Effector memory CD4-positive, alpha-beta T cell (primary cell): ENCODE measurements around the gene NKG7.

Experiments
- DNase-seq, 3 donors: peaks; one replicate each; pipeline ENCODE4 v3.0.0-alpha.2; 2020
- H3K27ac ChIP-seq: 2 replicates; pipeline ENCODE4 v1.7.0; 2013; ENCODE audit warnings: mild to moderate bottlenecking, low read length, moderate library complexity; ENCODE audit not compliant: insufficient read depth, poor library complexity, severe bottlenecking
- H3K27me3 ChIP-seq: replicated peaks from 2 replicates; pipeline ENCODE4 v1.7.0; 2013; ENCODE audit warnings: mild to moderate bottlenecking, low read length; ENCODE audit not compliant: insufficient read depth, control insufficient read depth, poor library complexity, severe bottlenecking
- H3K36me3 ChIP-seq: 2 replicates; pipeline ENCODE4 v1.7.0; 2013; ENCODE audit warnings: mild to moderate bottlenecking, low read length, moderate library complexity; ENCODE audit not compliant: control insufficient read depth, insufficient read depth
- H3K4me1 ChIP-seq: 2 replicates; pipeline ENCODE4 v1.7.0; 2013; ENCODE audit warnings: low read length, mild to moderate bottlenecking; ENCODE audit not compliant: control insufficient read depth, insufficient read depth, poor library complexity, severe bottlenecking
- H3K4me3 ChIP-seq: 2 replicates; pipeline ENCODE4 v1.7.0; 2013; ENCODE audit warnings: low read length, low read depth, mild to moderate bottlenecking; ENCODE audit not compliant: insufficient read depth, poor library complexity, severe bottlenecking
- H3K9me3 ChIP-seq: 2 replicates; pipeline ENCODE4 v1.7.0; 2013; ENCODE audit warnings: mild to moderate bottlenecking, low read length, moderate library complexity; ENCODE audit not compliant: control insufficient read depth

NKG7 gene

DNA sequence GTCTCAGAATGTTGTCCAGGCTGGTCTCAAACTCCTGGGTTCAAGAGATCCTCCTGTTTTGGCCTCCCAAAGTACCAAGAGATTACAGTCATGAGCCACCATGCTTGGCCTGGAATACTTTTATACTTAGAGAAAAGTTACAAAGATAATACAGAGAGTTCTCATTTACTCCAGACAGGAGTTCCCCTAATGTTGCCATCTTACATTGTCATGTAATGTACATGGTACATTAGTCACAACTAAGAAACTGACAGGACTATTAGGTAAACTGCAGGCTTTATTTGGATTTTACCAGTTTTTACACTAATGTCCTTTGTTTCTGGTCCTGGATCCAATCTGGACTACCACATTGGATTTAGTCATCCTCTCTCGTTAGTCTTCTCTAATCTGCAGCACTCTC, 20.2 kb upstream of the NKG7 start:
- Histone ChIP-seq H3K4me1 (peaks cover 12% of the 10 kb centered on the region), H3K27ac (no peak overlapping the region), H3K27me3 (no peaks in the 10 kb centered on the region), H3K9me3 (no peaks in the 10 kb centered on the region), H3K36me3 (no peaks in the 10 kb centered on the region), H3K4me3 (no peak overlapping the region)
- DNase-seq, result no peak

DNA sequence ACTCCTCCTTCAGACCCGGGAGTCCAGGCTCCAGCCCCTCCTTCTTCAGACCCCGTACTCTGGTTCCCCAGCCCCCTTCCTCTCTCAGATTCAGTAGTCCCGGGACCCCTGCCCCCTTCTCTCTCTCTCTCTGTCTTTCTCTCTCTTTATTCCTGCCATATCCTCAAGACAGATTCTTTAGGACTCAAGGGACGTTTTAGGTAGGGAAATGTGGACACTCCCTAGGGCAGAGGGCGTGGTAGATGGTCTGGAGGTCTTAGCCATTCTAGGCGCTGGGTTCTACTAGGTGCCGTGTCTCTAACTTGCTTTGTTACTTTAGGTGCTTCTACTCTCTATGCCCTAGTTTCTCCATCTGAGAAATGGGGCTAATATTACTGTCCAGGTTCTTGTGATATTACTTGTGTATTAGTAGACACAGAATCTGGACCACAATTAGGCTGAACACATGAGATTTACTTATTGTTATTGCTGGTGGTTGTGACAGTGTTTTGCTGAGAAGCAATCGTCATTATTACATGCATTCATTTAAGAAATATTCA, 18.7 kb upstream of the NKG7 start:
- H3K4me3 ChIP-seq, result no peak overlapping the region
- no peaks in the 10 kb centered on the region for H3K27me3 ChIP-seq
- DNase-seq, result no peak
- H3K9me3 ChIP-seq, result no peaks in the 10 kb centered on the region
- H3K4me1 ChIP-seq, result peaks cover 12% of the 10 kb centered on the region
- no peaks in the 10 kb centered on the region for H3K36me3 ChIP-seq
- H3K27ac ChIP-seq, result no peak overlapping the region

DNA sequence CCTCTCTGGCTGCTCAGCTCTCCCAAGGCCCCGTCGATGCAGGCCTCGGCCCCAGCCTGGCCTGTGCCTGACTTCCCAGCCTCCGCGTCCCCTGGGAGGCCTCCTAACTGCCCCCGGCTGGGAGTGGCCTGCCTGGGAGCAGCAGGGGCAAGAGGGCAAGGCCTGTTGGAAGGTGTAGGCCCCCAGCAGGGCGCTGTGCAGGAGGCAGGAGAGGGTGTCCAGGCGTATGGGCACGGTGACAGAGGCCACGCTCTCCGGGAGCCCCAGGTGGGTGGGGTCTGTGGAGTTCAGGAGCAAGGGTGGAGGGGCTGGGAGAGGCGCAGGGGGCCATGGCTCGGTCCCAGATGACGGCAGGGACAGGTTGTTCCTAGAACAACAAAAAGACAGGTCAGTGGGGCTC, 16.7 kb upstream of the NKG7 start:
- H3K9me3 ChIP-seq, result no peaks in the 10 kb centered on the region
- no peaks in the 10 kb centered on the region for H3K27me3 ChIP-seq
- no peak overlapping the region for H3K27ac ChIP-seq
- no peak overlapping the region for H3K4me3 ChIP-seq
- H3K36me3 ChIP-seq, result no peaks in the 10 kb centered on the region
- no peak for DNase-seq
- peaks cover 5% of the 10 kb centered on the region for H3K4me1 ChIP-seq

DNA sequence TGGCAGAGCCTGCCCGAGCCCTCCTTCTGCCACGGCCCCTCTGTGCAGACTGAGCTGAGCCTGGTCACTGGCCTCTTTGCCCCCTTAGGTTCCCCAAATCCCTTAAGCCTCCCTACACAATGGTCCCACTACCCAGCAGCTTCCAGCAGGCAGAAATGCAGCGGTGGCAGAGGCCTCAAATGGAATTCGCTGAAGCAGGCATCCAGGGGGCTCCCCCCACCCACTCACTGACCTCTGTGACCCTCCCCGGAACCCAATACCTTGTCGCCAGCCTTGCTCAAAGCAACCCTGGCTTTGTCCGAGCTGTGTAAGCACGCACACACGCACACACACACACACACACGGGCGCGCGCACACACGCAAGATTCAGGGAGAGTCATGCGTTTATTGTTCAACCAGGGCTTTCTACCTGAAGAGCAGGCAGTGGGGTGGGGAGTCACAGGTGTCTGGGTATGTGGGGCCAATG, 15.5 kb upstream of the NKG7 start, which contains the start of gene LIM2:
TSS of gene LIM2 (minus strand) at position 51 of the 466 bp plus-strand sequence. CDS start 531 bp downstream, outside the sequence.
- no peak for DNase-seq
- Histone ChIP-seq H3K9me3 (no peaks in the 10 kb centered on the region), H3K4me3 (no peak within 1 kb of the TSS), H3K27ac (no peak within 1 kb of the TSS), H3K27me3 (no peaks in the 10 kb centered on the region), H3K36me3 (no peaks in the 10 kb centered on the region), H3K4me1 (no peaks in the 10 kb centered on the region)

DNA sequence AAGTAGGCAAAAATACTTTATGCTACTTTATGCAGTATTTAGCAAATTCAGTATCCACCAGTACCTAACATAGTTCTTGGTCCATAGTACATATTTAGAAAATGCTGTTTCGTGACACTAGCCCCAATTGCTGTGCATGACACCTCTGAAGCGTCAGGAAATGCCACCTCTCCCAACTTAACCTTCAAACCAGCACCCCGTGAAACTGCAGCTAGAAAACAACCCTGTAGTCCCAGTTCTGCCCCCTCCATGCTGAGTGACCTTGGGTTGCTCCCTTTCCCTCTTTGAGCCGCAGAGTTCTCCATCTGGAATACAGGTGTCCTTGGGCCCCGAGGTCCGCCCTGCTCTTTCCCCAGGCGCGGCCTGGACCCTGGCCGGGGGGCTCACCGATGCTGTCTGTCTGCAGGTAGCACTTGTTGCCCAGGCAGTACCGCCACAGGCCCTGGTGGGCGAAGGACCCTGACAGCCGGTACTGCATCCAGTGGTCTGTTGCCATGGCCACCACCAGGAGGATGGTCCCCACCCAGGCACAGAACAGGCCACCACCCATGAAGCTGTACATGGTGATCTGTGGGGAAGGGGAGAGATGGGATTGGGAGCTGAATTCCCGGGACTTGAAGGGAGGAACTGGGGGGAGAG, 14.5 kb upstream of the NKG7 start:
- Histone ChIP-seq H3K27ac (no peak overlapping the region), H3K4me3 (no peak overlapping the region), H3K36me3 (no peaks in the 10 kb centered on the region)

DNA sequence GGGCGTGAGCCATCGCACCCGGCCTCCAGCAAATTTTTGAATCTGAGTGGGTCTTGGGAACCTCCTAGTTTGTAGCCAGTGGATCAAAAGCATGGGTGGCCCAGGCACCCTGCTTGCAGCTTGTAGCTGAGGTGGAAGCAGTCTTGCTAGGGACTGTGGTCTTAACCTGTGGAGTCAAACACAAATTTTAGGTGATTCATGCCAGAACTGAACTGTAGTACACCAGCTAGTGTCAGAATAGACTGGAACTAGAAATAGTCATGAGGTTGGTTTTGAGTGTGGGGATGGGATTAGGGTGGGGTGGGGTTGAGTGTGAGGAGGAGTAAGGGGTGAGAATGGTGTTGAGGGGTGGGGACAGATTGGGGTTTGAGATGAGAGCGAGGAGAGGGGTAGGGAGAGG, 9.6 kb upstream of the NKG7 start:
- H3K27ac ChIP-seq, result no peak overlapping the region

More for the DNA sequence above, 14.5 kb upstream of the NKG7 start:
- H3K27me3 ChIP-seq, result no peaks in the 10 kb centered on the region
- no peaks in the 10 kb centered on the region for H3K4me1 ChIP-seq
- no peak for DNase-seq
- H3K9me3 ChIP-seq, result no peaks in the 10 kb centered on the region

DNA sequence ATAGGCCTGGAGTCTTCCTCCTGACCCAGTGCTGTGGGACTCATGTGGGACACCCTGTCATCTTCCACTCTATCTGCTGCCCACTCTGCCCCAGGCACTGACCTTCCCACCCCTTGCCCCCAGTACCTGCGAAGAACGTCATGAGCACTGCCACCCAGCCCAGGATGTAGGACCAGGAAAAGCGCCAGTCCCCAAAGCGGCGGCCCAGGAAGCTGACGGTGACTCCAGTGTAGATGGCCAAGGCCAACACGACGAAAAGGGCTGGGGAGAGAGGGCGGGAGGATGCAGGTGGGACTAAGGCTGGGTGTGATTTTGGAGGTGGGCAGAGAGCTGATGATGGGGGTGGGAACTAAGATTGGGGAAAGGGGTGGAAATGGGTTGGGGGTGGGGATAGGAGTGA, 7.9 kb upstream of the NKG7 start:
- Histone ChIP-seq H3K27ac (no peak overlapping the region), H3K4me1 (peaks cover 2% of the 10 kb centered on the region), H3K36me3 (no peaks in the 10 kb centered on the region), H3K9me3 (no peaks in the 10 kb centered on the region), H3K4me3 (no peak overlapping the region), H3K27me3 (no peaks in the 10 kb centered on the region)
- DNase-seq, result no peak

More for the DNA sequence above, 9.6 kb upstream of the NKG7 start:
- H3K27me3 ChIP-seq, result no peaks in the 10 kb centered on the region
- H3K36me3 ChIP-seq, result no peaks in the 10 kb centered on the region
- H3K9me3 ChIP-seq, result no peaks in the 10 kb centered on the region
- no peaks in the 10 kb centered on the region for H3K4me1 ChIP-seq
- DNase-seq, result no peak
- no peak overlapping the region for H3K4me3 ChIP-seq

DNA sequence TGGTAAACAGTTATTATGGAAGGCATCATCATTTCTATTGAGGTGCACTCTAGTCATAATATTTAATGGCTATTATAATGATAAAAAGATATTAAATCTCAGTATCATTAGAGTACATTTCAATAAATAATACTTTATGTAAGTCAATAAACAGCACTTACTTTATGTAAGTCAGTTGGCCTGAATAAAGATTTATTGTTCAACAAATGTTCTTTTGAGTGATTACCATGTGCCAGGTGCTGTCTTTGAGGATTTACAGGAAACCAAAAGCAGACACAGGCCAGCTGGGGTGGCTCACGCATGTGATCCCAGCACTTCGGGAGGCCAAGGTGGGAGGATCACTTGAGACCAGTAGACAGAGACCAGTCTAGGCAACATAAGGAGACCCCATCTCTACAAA, 5.0 kb upstream of the NKG7 start:
- DNase-seq, result no peak
- Histone ChIP-seq H3K27me3 (no peaks in the 10 kb centered on the region), H3K4me3 (no peak overlapping the region), H3K4me1 (peaks cover 19% of the 10 kb centered on the region), H3K36me3 (no peaks in the 10 kb centered on the region), H3K9me3 (no peaks in the 10 kb centered on the region), H3K27ac (no peak overlapping the region)

DNA sequence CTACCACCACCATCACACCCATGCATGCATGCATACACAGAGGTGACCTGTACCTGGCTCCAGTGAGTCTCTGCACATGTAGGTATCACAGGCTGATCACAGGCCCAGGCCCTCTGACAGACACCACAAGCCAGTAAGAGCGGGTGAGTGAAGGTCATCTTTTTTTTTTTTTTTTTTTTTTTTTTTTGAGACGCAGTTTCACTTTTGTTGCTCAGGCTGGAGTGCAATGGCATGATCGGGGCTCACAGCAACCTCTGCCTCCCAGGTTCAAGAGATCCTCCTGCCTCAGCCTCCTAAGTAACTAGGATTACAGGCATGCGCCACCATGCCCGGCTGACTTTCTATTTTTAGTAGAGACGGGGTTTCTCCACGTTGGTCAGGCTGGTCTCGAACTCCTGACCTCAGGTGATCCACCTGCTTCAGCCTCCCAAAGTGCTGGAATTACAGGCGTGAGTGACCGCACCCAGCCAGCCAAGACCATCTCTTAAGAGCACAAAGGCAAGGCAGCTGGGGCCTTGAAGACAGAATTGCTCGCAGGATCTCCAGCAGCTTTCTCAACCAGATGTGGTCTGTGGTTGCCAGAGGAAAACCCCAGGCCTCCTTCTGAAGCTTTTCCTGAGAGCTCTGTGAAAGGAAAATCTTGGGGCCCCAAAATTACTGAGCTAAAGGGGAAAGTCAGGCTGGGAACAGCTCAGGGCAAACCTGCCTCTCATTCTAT, 3.2 kb upstream of the NKG7 start:
- Histone ChIP-seq H3K27ac (peak overlapping the region; percentile 42), H3K9me3 (no peaks in the 10 kb centered on the region), H3K36me3 (no peaks in the 10 kb centered on the region), H3K4me3 (no peak overlapping the region), H3K27me3 (no peaks in the 10 kb centered on the region), H3K4me1 (peaks cover 36% of the 10 kb centered on the region)
- peak; percentile 11 to 36 (median 25) for DNase-seq

DNA sequence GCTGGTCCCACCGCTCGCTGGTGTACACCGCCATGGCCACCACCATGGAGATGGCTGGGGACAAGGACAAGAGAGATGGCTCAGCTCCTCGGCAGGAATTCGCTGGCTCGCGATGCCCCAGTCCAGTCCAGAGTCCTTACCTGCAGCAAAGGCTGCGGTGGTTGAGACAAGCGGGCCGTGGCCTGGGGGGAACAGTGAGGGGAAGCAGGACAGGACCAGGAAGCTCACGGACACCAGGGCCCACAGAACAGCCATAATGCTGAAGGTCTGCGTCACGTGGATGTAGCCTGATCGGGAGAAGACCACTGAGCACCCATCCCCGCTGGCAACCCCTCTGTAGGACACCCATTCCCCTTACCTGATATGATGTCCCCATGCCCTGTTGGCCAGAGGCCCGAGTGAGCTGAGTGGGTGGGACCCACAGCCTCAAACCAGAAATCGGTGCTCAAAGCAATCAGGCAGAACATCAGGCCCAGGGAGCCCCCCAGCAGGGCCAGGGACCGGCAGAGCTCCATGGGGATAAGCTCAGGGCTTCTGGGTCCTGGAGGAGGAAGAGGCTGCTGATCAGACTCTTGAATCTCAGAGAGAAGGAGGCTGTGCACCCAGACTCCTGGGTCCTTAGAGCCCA, 319 bp downstream of the NKG7 start:
- Histone ChIP-seq H3K4me1 (peaks cover 47% of the 10 kb centered on the region), H3K36me3 (no peaks in the 10 kb centered on the region), H3K27ac (peak overlapping the region; percentile 64), H3K4me3 (no peak overlapping the region), H3K27me3 (no peaks in the 10 kb centered on the region), H3K9me3 (no peaks in the 10 kb centered on the region)
- no peak for DNase-seq
